Measurements from ENCODE around the gene MAPKAP1.

DNA sequence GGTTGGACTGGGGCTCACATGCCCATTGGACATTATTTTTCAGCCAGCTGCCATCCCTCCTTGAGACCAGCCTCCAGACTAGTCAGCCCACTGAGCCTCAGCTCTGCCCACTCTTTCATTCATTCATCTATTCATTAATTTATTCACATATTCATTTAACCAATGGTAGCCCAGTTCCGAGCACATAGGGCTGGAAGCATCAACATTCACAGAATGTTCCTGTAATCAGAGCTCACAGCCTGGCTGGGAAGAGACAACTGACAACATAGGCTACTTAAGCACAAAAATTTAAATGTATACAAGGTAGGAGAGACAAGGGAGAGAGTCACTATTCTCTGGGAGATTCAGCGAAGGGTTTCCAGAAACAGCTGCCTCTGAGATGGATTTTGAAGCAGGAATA is 23.2 kb upstream of the MAPKAP1 start:
- TF ChIP-seq POLR2A (IDR thresholded peaks at IDR 0.05), result no peak
- TF ChIP-seq, protein P1, sequence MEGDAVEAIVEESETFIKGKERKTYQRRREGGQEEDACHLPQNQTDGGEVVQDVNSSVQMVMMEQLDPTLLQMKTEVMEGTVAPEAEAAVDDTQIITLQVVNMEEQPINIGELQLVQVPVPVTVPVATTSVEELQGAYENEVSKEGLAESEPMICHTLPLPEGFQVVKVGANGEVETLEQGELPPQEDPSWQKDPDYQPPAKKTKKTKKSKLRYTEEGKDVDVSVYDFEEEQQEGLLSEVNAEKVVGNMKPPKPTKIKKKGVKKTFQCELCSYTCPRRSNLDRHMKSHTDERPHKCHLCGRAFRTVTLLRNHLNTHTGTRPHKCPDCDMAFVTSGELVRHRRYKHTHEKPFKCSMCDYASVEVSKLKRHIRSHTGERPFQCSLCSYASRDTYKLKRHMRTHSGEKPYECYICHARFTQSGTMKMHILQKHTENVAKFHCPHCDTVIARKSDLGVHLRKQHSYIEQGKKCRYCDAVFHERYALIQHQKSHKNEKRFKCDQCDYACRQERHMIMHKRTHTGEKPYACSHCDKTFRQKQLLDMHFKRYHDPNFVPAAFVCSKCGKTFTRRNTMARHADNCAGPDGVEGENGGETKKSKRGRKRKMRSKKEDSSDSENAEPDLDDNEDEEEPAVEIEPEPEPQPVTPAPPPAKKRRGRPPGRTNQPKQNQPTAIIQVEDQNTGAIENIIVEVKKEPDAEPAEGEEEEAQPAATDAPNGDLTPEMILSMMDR (IDR thresholded peaks at IDR 0.05), result no peak
